Endothelial cell of umbilical vein (primary cell): ENCODE data around the gene VPREB3. TPM values are rescaled to one million over a fixed set of nuclear protein-coding genes. Genes with fewer than 3 reads are reported as not detected.

Source experiments
- BruUV-seq: library from RNA; stranded (reverse); fragments of 400-500 nt; replicated peaks from 2 replicates; lab custom pipeline; 2021; lab: Mats Ljungman, UMichigan
- CTCF ChIA-PET: fragments of 300-600, 350-600 bp; sonication (Branson Sonifier 250); formaldehyde crosslinking; loops from one replicate; lab custom pipeline; 2021; ENCODE audit warnings: antibody characterized with exemption, inconsistent platforms; lab: Charles Lee
- POLR2A ChIA-PET: fragments of 300-600, 350-600 bp; sonication (Branson Sonifier 250); formaldehyde crosslinking; loops from one replicate; lab custom pipeline; 2021; ENCODE audit warnings: antibody characterized with exemption, inconsistent platforms; lab: Charles Lee
- DNase-seq: peaks from one replicate; pipeline ENCODE4 v3.0.0-alpha.2; 2011; ENCODE audit warnings: low read depth, low spot score
- FAIRE-seq: peaks from 2 replicates; lab custom pipeline; 2011; peaks lifted over from hg19 to GRCh38; lab: Jason Lieb, UNC
- H2AFZ ChIP-seq: 2 replicates; pipeline ENCODE4 v1.6.0; 2012; ENCODE audit warnings: low read depth, low read length, control low read depth, inconsistent platforms
- H3K27ac ChIP-seq: 2 replicates; pipeline ENCODE4 v1.5.1; 2011; ENCODE audit warnings: low read depth, mild to moderate bottlenecking, control low read depth, low read length, moderate library complexity; ENCODE audit not compliant: insufficient read depth
- H3K27me3 ChIP-seq, 2 experiments: 2 replicates each; pipeline versions ENCODE4 v1.6.0 to v1.6.1; 2011; ENCODE audit warnings: low read length in 2 of 2, mixed read lengths in 1 of 2; ENCODE audit not compliant: control insufficient read depth in 2 of 2, insufficient read depth in 2 of 2
- H3K36me3 ChIP-seq, 2 experiments: 2 replicates in 1 of 2; 3 replicates in 1 of 2; pipeline ENCODE4 v1.5.1; 2011; ENCODE audit warnings: low read length in 2 of 2, mild to moderate bottlenecking in 1 of 2, moderate library complexity in 1 of 2; ENCODE audit not compliant: control insufficient read depth in 2 of 2, insufficient read depth in 2 of 2; ENCODE audit errors: extremely low read depth in 1 of 2
- H3K4me1 ChIP-seq: 3 replicates; pipeline ENCODE4 v1.5.1; 2011; ENCODE audit warnings: mild to moderate bottlenecking, low read length; ENCODE audit not compliant: control insufficient read depth, insufficient read depth; ENCODE audit errors: extremely low read depth
- H3K4me2 ChIP-seq: 2 replicates; pipeline ENCODE4 v1.6.1; 2011; ENCODE audit warnings: low read length, control low read depth, mixed read lengths; ENCODE audit not compliant: insufficient read depth
- H3K4me3 ChIP-seq, 3 experiments: fragments of 200-600 bp in 1 of 3; sonication (generic), shearing (Covaris generic) in 1 of 3; replicated peaks in 1 of 3; 2 replicates each; pipeline ENCODE4 v1.5.1; 2011 to 2016; ENCODE audit warnings: control low read depth in 3 of 3, low read length in 3 of 3, mild to moderate bottlenecking in 2 of 3, inconsistent platforms in 1 of 3, low read depth in 1 of 3, moderate library complexity in 1 of 3; ENCODE audit not compliant: insufficient read depth in 1 of 3
- H3K79me2 ChIP-seq: 2 replicates; pipeline ENCODE4 v1.6.0; 2012; ENCODE audit warnings: low read length, inconsistent platforms; ENCODE audit not compliant: control insufficient read depth, insufficient read depth
- H3K9ac ChIP-seq: replicated peaks from 2 replicates; pipeline ENCODE3; 2011; ENCODE audit warnings: low read length, control low read depth; ENCODE audit not compliant: insufficient read depth; ENCODE audit errors: extremely low read depth
- H3K9me1 ChIP-seq: replicated peaks from 3 replicates; pipeline ENCODE4 v1.6.0; 2011; ENCODE audit warnings: mild to moderate bottlenecking, low read length; ENCODE audit not compliant: control insufficient read depth, insufficient read depth; ENCODE audit errors: extremely low read depth
- H3K9me3 ChIP-seq: replicated peaks from 2 replicates; pipeline ENCODE4 v1.5.1; 2012; ENCODE audit warnings: low read length, inconsistent platforms; ENCODE audit not compliant: control insufficient read depth, insufficient read depth
- H4K20me1 ChIP-seq: replicated peaks from 2 replicates; pipeline ENCODE3; 2011; ENCODE audit warnings: mild to moderate bottlenecking, low read length; ENCODE audit not compliant: control insufficient read depth, insufficient read depth; ENCODE audit errors: extremely low read depth
- EZH2 ChIP-seq: IDR thresholded peaks from 2 replicates; pipeline ENCODE4 v1.6.1; 2012; ENCODE audit warnings: borderline replicate concordance, low read depth, mild to moderate bottlenecking, moderate library complexity, low read length, inconsistent platforms; ENCODE audit not compliant: severe bottlenecking
- FOS ChIP-seq: IDR thresholded peaks from 2 replicates; pipeline ENCODE4 v1.6.1; 2011; ENCODE audit warnings: mild to moderate bottlenecking, low read length, moderate library complexity, borderline replicate concordance; ENCODE audit not compliant: insufficient read depth
- GATA2 ChIP-seq: IDR thresholded peaks from 2 replicates; pipeline ENCODE4 v1.7.0; 2011; ENCODE audit warnings: low read depth, mild to moderate bottlenecking, moderate library complexity, mixed read lengths, low read length; ENCODE audit not compliant: insufficient read length, insufficient read depth
- JUN ChIP-seq: IDR thresholded peaks from 2 replicates; pipeline ENCODE4 v1.6.1; 2011; ENCODE audit warnings: borderline replicate concordance, low read depth; ENCODE audit not compliant: insufficient read length, insufficient read depth
- MYC ChIP-seq: IDR thresholded peaks from one replicate; pipeline ENCODE4 v1.6.1; 2011; ENCODE audit warnings: mild to moderate bottlenecking, low read depth, low read length
- POLR2A ChIP-seq: IDR thresholded peaks from 2 replicates; pipeline ENCODE4 v1.6.1; 2012; ENCODE audit warnings: low read depth, mild to moderate bottlenecking, control low read depth, low read length
- POLR2AphosphoS5 ChIP-seq: IDR thresholded peaks from 2 replicates; pipeline ENCODE4 v1.6.1; 2012; ENCODE audit warnings: low read depth, mild to moderate bottlenecking, control low read depth, low read length, moderate library complexity; ENCODE audit not compliant: insufficient read depth
- dilution Hi-C: fragments of 300-500 bp; cut with MboI; formaldehyde crosslinking; loops from one replicate; pipeline ENCODE4 v1.15.0; 2019; ENCODE audit warnings: low sequenced_read_pairs; ENCODE audit not compliant: extremely low pct_ligation_motif_present
- intact Hi-C: fragments of 100-400 bp; cut with micrococcal nuclease; formaldehyde crosslinking; loops from one replicate; pipeline ENCODE4 v1.10.0; 2022
- polyA plus RNA-seq, 4 experiments: library from polyadenylated mRNA; depleted of rRNA in 3 of 4; stranded (reverse) in 3 of 4; unstranded in 1 of 4; fragments of >200 nt; gene quantifications; 2 replicates each; pipeline versions ENCODE4 v1.2.1 to v1.2.3, GENCODE V29; 2011 to 2012; ENCODE audit warnings: missing spikeins in 1 of 4
- total RNA-seq: library from RNA; stranded (reverse); gene quantifications from 2 replicates; pipeline ENCODE4 v1.2.3, GENCODE V29; 2021
- TF ChIP-seq, protein P1 (sequence below): IDR thresholded peaks from 2 replicates; pipeline ENCODE4 v1.6.1; 2011; ENCODE audit not compliant: insufficient read depth, insufficient read length
- TF ChIP-seq, protein P2 (sequence below), 2 donors: IDR thresholded peaks; 1 replicate in 1 of 2; 2 replicates in 1 of 2; pipeline ENCODE4 v1.5.1; 2011; ENCODE audit warnings: low read length in 2 of 2, mild to moderate bottlenecking in 2 of 2, moderate library complexity in 2 of 2, control low read depth in 1 of 2, inconsistent platforms in 1 of 2, low read depth in 1 of 2; ENCODE audit not compliant: insufficient read depth in 1 of 2; ENCODE audit errors: extremely low read depth in 1 of 2

Gene VPREB3
- total and polyA plus RNA-seq, 2 donors (not counting 3 experiments of a cell fraction or from before 2014, with no cell fraction given): not detected

DNA sequence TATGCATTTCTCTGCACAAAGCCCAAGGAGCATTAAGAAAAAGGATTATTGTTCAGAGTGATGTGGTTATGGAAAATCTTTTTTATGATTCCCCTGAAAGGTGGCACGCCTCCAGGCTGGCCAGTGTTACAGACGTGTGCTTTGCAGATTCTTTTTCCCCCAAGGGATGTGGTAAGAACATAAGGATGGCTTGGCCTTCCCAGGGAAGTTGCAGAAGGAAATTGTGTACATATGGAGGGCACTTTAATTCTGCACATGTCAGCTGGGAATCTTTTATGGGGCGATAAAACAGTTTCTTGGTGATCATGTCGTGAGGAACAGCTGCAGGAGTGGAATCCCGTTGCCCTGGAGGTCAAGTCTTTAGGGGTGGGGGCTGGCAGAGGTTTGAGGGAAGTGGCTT, 42.2 kb upstream of the VPREB3 start:
- dilution Hi-C loops (no loop called here), intact Hi-C loops (no loop called here)
- no peak overlapping the region for H3K4me2 ChIP-seq
- ChIA-PET CTCF (interaction anchor here (1.1 kb wide), 1 partner anchor 25 kb away, joined by 3 read pairs; no protein-coding TSS in a partner anchor), POLR2A (no interaction called here)
- no peak overlapping the region for H3K4me3 ChIP-seq
- no peaks in the 10 kb centered on the region for H3K9me1 ChIP-seq
- BruUV-seq: no TSS peak
- peaks cover 16% of the 10 kb centered on the region for H3K79me2 ChIP-seq
- DNase-seq: no peak
- H3K9ac ChIP-seq: no peak overlapping the region
- FAIRE-seq: no peak
- H3K27me3 ChIP-seq: no peaks in the 10 kb centered on the region
- no peaks in the 10 kb centered on the region for H3K9me3 ChIP-seq
- no peak overlapping the region for H3K27ac ChIP-seq
- H4K20me1 ChIP-seq: no peaks in the 10 kb centered on the region
- no peak overlapping the region for H2AFZ ChIP-seq
- no peaks in the 10 kb centered on the region for H3K4me1 ChIP-seq
- H3K36me3 ChIP-seq: peaks cover 8 to 36% of the 10 kb centered on the region in 2 experiments
- TF ChIP-seq POLR2AphosphoS5 (no peak), MYC (no peak), FOS (no peak), GATA2 (no peak), JUN (no peak), EZH2 (no peak), POLR2A (no peak)
- TF ChIP-seq, protein P1, sequence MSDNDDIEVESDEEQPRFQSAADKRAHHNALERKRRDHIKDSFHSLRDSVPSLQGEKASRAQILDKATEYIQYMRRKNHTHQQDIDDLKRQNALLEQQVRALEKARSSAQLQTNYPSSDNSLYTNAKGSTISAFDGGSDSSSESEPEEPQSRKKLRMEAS: no peak
- TF ChIP-seq, protein P2, sequence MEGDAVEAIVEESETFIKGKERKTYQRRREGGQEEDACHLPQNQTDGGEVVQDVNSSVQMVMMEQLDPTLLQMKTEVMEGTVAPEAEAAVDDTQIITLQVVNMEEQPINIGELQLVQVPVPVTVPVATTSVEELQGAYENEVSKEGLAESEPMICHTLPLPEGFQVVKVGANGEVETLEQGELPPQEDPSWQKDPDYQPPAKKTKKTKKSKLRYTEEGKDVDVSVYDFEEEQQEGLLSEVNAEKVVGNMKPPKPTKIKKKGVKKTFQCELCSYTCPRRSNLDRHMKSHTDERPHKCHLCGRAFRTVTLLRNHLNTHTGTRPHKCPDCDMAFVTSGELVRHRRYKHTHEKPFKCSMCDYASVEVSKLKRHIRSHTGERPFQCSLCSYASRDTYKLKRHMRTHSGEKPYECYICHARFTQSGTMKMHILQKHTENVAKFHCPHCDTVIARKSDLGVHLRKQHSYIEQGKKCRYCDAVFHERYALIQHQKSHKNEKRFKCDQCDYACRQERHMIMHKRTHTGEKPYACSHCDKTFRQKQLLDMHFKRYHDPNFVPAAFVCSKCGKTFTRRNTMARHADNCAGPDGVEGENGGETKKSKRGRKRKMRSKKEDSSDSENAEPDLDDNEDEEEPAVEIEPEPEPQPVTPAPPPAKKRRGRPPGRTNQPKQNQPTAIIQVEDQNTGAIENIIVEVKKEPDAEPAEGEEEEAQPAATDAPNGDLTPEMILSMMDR (IDR thresholded peaks at IDR 0.05; ENCODE audit: extremely low read depth in 1 of 2, insufficient read depth in 1 of 2, low read depth in 1 of 2, low read length in 2 of 2): no peak
